Activated naive CD4-positive, alpha-beta T cell treated with Interleukin-2 at 50 U/mL for 16 hours (primary cell): ENCODE data around the gene GCK.
"Not testable (repeated sequence)": the region's sequence is repeated elsewhere in the genome, so short reads cannot be mapped to it uniquely, and the experiment has no call there.

ENCODE experiments used
- DNase-seq: peaks from one replicate; pipeline ENCODE4 v3.0.0-alpha.2; 2020

The GCK gene

DNA sequence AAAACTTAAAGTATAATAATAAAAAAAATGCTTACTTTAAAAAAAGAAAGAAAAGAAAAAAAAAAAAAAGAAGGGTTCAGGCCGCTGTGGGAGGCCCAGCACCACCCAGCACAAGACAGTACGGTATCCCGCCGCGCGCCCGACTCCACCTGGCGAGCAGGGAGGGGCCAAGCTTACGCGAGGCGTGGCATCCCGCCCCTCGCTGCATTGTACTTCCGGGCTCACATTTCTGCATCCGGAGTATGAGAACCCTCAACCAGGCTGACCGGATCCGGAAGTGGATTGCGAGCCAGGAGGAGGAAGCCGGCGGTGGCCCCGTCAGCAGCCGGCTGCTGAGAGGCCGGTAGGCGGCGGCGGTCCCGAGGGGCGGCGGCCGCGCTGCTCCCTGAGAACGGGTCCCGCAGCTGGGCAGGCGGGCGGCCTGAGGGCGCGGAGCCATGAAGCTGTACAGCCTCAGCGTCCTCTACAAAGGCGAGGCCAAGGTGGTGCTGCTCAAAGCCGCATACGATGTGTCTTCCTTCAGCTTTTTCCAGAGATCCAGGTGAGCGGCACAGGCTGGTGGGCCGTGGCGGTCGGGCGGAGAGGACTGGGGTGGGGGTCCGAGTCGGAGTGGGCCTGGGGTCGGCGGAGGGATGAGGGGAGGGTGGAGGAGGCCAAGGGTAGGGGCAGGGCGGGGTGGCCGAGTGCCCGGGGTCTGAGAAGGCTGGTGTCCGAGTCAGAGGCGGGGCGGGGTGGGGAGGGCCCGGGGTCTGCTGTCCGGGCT is 11.6 kb upstream of the GCK start, which contains the start of gene YKT6:
TSS of gene YKT6 (plus strand) at position 280 of the 763 bp plus-strand sequence. CDS start at position 438, 158 bp downstream.
- DNase-seq: peak; percentile 96

DNA sequence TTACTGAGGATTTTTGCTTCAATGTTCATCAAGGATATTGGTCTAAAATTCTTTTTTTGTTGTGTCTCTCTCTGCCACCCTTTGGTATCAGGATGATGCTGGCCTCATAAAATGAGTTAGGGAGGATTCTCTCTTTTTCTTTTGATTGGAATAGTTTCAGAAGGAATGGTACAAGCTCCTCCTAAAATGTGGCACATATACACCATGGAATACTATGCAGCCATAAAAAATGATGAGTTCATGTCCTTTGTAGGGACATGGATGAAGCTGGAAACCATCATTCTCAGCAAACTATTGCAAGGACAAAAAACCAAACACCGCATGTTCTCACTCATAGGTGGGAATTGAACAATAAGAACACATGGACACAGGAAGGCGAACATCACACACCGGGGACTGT is 10.9 kb upstream of the GCK start:
- DNase-seq: not testable (repeated sequence)

DNA sequence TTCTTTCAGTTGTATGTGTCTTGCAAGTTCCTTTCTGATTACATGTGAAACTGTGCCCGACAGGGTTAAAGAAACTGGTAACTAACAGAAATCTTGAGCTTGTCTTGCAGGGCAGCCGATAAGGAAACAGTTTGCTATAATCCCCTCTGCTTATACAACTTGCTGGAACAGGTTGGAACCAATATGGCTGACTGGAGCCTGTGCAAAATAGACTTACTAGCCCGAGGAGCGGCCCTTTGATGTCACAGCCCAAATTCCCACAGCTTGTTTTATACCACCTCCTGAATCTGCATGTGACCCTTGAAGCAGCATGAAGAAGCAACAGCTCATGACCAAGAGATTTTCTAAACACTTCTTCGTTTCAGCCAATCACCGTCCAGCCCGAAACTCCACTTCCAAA is 8.2 kb upstream of the GCK start:
- DNase-seq: no peak

DNA sequence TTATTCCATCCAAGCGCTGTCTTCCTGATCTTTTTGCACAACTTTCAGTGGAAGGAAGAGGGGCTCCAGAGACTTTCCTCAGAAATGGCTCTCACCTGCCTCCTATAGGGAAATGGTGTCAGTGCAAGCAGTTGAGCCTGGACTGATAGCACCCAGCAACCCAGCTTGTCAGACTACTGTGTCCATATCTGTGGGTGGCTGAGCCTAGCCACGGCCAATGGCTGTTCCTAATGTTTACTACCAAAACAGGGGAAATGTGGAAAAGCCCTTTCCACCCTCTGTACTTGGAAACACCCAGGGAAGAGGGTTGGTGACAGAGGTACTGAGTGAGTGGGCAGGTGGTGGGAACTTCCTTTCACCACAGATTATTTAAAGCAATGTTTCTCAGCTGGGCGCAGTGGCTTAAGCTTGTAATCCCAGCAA is 7.2 kb upstream of the GCK start:
- peak; percentile 6 for DNase-seq

DNA sequence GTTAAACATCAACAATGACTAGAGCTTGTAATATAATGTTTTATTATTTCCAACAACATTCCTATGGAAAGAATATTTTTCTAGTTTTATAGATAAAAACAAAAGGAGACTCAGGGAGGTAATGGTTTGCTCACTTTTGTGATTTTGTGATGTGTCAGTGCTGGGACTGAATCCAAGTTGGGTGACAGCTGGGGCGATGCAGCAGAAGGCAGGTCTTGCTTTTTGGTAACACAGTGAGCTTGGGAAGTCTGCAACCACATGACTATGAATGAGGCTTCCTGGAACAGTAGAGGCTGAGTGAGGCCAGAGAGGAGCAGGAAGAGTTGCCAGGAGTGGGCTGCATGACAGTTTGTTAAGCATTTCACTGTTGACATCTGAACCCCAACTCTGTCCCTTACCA is 6.7 kb upstream of the GCK start:
- no peak for DNase-seq

DNA sequence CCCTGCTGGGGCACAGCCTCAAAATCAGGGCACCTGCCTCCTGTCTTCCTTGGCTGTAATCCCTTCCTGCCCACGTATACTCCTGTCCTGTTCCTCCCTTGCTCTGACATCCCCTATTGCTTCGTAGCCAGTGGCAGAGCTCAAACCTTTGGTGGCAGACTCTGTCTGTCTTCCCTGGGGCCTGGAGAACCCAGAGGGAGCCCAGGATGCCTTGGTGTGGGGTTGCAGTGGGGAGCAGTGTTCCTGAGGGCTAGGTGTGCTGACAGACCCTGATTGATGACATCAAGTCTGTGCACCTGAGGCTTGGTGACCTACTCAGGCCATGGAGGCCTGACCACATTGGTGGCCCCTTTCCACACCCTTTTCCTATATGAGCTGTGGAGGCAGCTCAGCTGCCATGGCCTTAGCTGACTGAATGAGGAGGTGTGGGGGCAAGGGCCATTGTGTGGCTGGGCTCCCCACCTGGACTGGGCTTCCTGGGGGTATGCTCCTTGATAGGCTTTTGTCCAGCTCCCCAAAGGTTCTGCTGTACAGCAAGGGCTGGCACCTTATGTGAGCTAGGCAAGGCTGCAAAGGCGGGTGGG is 5.4 kb upstream of the GCK start:
- DNase-seq: no peak

DNA sequence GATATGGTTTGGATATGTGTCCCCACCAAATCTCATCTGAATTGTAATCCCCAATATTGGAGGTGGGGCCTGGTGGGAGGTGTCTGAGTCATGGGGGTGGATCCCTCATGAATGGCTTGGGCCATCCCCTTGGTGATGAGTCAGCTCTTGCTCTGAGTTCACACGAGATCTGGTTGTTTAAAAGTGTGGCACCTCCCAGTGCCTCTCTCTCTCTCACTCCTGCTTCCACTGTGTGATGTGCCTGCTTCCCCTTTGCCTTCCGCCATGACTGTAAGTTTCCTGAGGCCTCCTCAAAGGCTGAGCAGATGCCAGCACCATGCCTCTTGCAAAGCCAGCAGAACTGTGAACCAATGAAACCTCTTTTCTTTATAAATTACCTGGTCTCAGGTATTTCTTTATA is 4.8 kb upstream of the GCK start:
- peak; percentile 54 for DNase-seq

DNA sequence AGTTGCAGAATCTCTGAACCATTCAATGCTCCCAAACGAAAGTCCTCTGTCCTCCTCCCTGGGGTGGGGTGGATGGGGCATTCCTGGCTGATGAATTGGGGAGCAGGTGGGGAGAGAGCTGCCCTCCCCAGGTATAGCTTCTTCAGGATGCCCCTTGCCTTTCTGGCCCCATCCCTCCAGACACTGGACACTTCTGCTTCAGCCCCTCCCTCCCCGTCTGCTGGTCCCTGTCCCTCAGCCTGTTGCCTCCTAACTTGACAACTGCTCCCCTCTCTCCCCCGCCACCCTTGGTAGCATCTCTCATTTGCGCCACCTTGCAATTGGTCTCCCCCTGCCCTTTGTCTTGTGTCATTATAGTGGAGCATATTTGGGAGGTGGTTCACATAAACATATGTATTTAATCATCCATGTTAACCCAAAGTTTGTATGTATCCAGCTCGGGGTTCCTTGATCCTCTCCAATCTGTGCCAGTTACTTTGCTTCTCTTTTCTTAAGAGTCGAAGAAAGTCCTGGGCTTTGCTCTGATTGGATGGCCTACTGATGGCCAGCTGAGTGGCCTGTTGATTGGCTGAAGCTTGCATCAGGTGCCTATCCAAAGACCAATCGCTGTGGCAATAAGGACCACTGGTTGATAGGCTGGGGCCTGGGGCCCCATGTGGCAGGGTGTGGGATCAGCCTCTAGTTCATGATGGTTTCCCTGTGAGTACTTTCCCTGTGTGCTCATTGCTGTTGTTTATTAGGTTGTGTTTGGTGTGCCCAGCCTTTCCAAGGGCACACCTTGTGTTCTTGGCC is 4.0 kb upstream of the GCK start:
- DNase-seq: no peak

DNA sequence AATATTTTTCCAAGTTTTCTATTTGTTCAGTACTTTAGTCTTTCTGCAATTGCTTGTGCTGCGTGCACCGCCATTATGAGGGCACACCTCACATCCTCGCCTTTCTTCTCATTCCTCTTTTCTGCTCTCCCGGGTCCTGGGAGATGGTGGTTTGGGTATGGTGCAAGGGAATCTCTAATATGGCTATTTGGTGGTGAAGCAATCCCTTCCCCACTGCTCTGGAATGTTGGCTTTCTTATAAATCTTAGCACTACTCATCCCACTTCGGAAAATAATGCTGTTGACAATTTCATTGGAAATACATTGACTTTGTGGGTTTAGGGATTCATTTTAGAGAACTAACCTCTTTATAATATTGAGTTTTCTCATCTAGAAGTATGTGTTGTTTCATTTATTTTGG is 1.9 kb upstream of the GCK start:
- DNase-seq: no peak

DNA sequence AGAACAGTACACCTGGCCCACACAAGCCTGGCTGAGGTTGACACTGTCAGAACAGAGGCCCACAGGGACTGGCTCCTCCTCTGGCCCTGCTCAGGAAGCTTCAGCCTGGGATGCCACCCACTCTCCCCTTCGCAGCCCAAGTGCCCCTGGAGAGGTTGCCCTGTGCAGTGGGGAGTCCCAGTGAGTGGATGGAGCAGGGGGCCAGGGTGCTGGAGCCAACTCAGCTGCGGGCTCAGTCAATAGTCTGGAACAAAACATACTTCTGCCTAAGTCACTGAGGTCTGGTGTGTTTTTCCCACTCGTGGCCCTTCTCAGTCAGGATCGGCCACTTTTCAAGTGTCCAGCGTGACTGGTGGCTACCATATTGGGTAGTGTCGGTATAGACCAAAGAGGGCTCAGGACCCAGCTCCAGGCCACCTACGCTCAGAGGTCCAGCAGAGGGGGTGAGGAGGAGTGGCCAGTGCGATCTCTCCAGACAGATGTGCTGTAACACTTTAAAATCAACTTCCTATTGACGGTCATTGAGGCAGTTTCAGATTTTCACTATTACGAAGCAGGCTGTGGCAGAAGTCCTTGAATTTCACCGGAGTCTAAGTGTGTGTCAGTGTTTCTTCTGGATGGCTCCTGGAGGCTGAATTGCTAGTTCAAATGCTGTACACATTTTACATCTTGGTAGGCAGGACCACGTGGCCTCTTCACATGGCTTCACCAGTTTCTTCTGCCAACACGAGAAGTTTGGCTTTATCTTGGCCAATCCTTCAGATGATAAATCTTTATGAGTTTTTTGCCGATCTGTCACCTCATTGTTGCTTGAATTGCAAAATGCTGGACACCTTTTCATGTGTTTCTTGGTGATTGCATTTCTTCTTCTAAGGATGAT is 994 bp upstream of the GCK start:
- no peak for DNase-seq

DNA sequence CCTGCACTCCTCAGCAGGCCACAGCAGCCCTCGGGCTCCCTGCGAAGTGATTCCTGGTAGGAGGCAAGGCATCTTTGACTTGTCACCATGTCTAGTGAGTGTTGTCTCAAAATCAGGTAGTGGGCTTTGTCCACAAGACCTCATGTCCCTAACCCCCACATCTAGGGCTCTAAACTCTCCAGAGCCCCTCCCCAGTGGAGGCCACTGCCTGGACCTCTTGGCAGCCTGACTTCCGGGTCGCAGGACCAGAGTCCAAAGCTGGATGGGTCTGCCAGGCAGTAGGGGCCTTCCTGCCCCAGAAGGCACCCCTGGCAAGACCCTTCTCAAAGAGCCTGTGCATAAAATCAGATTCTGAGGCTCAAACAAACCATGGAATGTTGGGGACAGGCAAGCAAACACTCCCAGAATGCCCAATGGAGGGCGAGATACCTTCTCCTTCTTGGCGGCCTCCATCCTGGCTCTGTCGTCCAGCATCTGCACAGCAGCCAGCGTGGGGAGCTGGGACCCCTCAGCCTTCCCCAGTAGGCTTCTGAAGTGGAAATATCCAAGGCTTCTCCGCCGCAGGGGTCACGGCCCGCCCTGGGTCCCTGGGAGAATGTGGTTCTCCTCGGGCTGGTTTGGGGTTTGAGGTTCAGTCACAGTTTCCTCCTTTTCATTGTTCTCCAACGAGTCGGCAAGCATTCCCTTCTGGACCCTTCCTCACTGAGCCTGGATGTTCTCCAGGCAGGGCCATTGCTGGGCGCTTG is 586 bp downstream of the GCK start:
- no peak for DNase-seq

DNA sequence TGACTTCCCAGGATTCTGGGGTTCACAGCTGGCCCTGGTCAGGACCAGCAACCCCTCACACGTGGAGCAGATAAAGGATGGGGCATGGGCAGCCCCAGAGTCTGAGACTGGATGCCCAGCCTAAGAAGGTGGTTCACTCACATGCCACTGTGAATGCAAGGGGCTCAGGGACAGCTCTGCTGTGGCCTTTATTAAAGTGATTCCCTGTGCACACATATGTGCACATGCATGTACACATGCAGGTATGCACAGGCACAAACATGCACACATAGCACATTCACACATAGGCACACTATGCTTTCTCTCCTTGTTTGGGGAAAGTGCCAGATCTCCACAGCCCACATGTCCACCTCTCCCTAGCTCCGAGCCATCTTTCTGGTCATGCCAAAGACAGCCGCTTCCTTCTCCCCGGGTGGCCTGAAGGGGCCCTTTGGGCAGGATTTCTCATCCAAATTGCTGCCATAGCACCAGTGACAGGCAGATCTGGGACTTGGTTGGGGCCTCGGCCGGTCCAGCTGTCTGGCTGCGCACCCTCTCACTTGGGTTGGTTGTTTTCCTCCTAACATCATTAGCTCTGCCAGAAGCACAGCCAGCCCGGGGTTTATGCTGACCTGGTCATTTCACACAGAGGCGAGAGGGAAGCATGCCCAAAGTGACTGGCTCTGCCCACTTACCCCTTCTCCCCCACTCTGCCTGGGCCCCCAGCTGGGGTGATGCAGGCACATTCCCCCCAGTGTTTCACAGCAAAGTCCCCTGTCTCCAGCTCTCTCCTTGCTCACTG is 1.4 kb downstream of the GCK start:
- no peak for DNase-seq

DNA sequence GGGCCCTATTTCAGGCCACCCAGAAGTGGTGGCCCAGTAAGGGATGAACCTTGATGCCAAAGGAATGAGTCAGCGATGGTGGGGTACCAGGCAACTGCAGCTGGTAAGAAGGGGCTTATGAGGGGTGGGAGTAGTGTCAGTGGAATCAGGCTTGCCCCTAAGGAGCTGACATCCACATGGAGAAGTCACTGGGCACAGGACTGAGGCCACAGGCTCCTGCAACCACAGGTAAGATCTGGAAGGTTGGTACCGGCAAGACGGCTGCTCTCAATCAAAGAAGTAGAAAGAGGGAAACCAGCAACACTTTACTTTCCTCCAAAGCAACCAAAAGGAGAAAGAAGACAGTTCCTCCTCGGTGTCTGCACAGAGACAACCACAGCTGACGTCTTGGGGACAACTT is 2.5 kb downstream of the GCK start:
- no peak for DNase-seq

DNA sequence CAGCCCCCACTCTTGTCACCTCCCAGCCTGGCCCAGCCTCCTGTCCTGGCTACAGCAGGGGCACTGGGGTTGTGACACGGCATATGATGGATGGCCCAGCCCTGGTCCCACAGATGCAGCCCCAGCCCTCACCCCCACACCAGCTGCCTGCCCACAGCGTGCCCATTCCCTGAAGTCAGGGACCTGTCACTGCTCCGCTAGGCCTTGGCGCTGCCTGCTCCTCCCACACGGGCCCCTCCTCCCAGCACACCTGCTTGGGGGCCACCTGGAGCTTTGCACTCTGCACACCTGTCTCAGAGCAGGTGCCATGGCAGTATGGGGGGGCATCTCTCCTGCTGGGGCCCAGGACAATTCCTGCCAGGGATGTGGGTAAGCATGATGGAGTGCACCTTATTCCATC is 3.5 kb downstream of the GCK start:
- no peak for DNase-seq

DNA sequence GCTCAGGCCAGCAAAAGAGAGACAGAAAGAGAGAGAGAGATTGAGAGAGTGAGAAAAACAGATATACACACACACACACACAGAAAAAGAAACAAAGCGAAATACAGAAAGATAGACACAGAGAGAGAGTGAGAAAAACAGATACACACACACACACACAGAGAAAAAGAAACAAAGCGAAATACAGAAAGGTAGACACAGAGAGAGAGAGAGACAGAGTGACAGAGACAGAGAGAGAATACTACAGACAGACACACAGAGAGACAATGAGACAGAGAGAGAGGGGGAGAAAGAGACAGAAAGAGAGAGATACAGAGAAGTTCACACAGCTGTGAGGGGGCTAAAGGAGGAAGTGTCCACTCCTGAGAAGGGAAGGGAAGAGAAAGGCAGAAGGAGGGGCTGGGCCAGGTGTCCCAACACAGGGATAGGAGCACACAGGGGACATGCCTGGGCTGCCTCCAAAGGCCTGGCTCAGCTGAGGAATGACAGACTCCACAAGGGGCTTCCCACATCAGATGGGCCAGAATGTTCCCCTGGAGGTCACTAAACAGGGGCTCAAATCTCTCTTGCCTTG is 4.3 kb downstream of the GCK start:
- DNase-seq: no peak

DNA sequence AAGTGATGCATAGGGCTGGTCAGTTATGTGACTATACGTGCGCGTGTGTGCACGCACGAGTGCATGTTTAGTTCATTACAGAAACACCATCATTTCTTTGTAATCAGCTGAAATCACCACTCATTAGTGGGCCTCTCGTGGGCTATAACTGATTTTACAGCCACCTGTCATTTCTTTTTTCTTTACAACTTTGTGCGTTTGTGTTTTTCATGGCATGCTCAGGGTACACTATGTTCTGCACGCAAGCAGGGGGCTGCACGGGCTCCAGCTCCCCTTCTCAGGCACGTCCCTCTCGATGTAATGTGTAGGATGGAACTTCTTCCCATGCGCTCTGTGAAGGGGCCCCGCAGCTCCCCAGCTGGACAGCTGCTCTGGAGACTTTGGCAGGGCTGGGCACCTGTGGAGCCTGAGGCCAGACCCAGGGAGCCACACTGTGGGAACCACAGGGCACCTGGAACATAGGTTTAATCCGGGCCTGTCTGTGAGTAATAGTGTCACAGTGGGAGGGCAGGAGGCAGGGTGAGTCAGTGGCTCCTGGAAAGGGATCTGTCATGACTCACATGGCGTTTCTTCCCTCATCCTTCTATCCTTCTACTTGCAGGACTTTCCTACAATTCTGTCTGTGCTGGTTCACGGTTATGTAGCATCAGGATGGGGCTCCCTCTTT is 4.9 kb downstream of the GCK start:
- no peak for DNase-seq

DNA sequence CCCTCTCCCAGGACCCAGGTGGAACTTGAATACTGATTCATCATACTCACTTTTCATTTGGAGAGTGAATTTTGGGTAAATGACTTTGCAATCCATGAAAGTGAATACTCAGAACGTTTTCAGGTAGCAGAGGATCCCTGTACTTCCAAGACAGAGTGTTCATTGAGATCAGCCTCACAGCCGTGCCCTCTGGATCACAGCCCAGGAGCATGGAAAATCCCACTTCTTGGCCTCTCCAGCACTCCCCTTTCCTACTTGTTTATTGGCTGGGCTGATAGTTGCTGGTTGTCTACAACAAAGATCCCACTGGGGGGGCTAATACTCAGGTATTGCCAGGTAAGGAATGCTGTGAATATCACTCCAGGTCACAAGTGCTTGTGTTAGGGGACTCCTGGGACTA is 5.9 kb downstream of the GCK start:
- no peak for DNase-seq

DNA sequence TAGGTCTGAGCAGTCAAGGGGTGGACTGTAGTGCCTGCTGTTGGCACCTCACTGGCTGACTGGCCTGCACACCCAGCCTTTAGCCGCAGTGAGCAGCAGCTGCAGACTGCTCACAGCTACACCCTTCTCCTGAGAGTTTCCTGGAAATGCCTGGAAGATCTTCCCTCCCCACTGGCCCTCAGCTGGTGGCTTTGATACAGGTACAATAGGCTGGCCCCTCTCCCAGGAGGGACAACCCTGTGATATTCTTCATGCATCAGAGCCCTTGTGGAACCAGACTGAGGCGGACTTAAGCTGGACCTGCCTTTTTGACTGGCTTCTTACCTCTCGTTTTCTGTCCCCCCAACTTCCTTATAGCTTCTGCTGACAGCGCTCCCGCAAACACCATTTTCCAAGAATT is 6.4 kb downstream of the GCK start:
- DNase-seq: no peak

DNA sequence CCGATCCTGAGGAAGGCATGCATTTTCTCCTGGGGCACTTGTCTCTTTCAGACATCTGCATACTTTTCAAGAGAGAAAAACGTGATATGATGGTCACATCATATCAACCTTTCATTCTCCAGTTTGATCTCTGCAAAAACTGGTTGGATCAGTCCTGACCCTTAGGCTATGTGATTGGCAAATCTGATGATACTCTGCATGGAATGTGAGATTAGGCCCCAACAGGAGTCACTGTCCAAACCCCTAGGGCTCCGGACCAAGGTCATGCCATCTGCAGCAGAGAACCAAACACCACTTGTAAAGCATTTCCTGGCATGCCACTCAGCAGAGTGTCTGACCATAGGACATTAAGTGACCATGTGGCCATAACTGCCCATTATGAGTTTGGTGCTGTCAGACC is 8.6 kb downstream of the GCK start:
- no peak for DNase-seq

DNA sequence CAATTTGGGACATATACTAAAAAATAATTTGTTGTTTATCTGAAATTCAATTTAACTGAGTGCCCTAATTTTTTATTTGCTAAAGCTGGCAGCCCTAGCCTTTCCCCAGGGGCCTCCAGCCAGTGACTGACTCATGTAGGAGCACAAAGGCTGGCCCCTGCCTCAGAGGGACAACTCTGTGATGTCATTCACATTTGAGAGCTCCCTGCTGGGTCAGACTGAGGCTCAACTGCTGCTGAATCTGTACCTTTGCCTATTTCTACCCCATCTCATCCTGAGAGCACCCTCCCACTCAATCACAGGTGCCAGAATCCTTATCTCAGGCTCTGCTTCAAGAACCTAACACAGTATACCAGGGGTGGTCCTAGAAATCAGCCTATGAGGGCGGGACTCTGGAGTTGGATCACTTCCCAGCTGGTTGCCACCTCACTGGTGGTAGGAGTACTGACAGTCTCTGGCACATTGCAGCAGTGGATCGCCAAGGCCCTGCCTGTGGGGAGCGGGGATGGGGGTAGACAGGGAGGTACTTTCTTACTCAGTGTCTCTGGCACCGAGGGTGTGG is 11.6 kb downstream of the GCK start:
- DNase-seq: no peak
